Astrocyte (in vitro differentiated cells and primary cell): ENCODE data around the gene BANP.

Source experiments
- EZH2 ChIP-seq: IDR thresholded peaks from 2 replicates; pipeline ENCODE4 v1.6.1; 2012; ENCODE audit warnings: mild to moderate bottlenecking, low read length, inconsistent platforms; ENCODE audit not compliant: insufficient read depth
- TF ChIP-seq, protein P1 (sequence below): IDR thresholded peaks from 2 replicates; pipeline ENCODE4 v1.5.1; 2011; ENCODE audit warnings: low read depth, mild to moderate bottlenecking, inconsistent platforms, low read length, moderate library complexity; ENCODE audit not compliant: insufficient read depth

DNA sequence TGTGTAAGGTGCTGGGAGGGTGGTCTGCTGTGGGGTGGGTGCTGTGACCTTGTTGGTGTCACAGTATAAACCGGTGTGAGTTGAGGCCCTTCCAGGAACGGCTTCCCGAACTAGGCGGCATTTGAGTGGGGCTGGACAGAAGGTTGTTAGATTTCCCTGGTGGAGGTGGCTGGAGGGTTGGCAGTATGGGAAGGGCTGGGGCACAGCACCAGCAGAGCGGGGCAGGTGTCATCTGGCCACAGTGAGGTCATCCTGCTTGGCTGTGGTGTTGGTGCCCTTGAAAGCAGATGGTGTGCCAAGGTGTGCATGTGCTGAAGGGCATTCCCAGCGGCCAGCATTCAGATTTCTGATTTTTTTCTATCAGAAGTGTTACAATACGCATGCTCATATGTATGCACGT is 28.1 kb downstream of the BANP start:
- TF ChIP-seq, protein P1, sequence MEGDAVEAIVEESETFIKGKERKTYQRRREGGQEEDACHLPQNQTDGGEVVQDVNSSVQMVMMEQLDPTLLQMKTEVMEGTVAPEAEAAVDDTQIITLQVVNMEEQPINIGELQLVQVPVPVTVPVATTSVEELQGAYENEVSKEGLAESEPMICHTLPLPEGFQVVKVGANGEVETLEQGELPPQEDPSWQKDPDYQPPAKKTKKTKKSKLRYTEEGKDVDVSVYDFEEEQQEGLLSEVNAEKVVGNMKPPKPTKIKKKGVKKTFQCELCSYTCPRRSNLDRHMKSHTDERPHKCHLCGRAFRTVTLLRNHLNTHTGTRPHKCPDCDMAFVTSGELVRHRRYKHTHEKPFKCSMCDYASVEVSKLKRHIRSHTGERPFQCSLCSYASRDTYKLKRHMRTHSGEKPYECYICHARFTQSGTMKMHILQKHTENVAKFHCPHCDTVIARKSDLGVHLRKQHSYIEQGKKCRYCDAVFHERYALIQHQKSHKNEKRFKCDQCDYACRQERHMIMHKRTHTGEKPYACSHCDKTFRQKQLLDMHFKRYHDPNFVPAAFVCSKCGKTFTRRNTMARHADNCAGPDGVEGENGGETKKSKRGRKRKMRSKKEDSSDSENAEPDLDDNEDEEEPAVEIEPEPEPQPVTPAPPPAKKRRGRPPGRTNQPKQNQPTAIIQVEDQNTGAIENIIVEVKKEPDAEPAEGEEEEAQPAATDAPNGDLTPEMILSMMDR = no peak
- TF ChIP-seq EZH2 = no peak
